Keratinocyte (primary cell): ENCODE measurements around the gene HEXD. TPM values are rescaled to one million over a fixed set of nuclear protein-coding genes. Genes with fewer than 3 reads are reported as not detected.

Experiments used
- DNase-seq: peaks from one replicate; pipeline ENCODE4 v3.0.0-alpha.2; 2011; ENCODE audit warnings: low read depth, missing footprints, low spot score
- FAIRE-seq: peaks from 2 replicates; lab custom pipeline; 2011; peaks lifted over from hg19 to GRCh38; lab: Jason Lieb, UNC
- H2AFZ ChIP-seq: 2 replicates; pipeline ENCODE4 v1.6.0; 2012; ENCODE audit warnings: low read length, control low read depth, inconsistent platforms; ENCODE audit not compliant: control insufficient read depth
- H3K27ac ChIP-seq: 2 replicates; pipeline ENCODE4 v1.5.1; 2011; ENCODE audit warnings: low read length; ENCODE audit not compliant: control insufficient read depth, insufficient read depth
- H3K27me3 ChIP-seq: 3 replicates; pipeline ENCODE4 v1.6.0; 2011; ENCODE audit warnings: low read length; ENCODE audit not compliant: control insufficient read depth, insufficient read depth; ENCODE audit errors: extremely low read depth
- H3K36me3 ChIP-seq, 2 experiments: 2 replicates in 1 of 2; 3 replicates in 1 of 2; pipeline ENCODE4 v1.5.1; 2011; ENCODE audit warnings: low read length in 2 of 2, mild to moderate bottlenecking in 1 of 2; ENCODE audit not compliant: control insufficient read depth in 2 of 2, insufficient read depth in 2 of 2; ENCODE audit errors: extremely low read depth in 1 of 2
- H3K4me1 ChIP-seq: 3 replicates; pipeline ENCODE4 v1.5.1; 2011; ENCODE audit warnings: low read length; ENCODE audit not compliant: control insufficient read depth, insufficient read depth; ENCODE audit errors: extremely low read depth
- H3K4me2 ChIP-seq: 3 replicates; pipeline ENCODE4 v1.6.0; 2011; ENCODE audit warnings: low read depth, low read length; ENCODE audit not compliant: control insufficient read depth, insufficient read depth; ENCODE audit errors: extremely low read depth
- H3K4me3 ChIP-seq, 3 experiments: fragments of 200-600 bp in 1 of 3; sonication (generic) in 1 of 3; 2 replicates in 2 of 3; 3 replicates in 1 of 3; pipeline ENCODE4 v1.5.1; 2011 to 2016; ENCODE audit warnings: low read length in 3 of 3, mild to moderate bottlenecking in 3 of 3, control low read depth in 2 of 3, inconsistent platforms in 1 of 3, low read depth in 1 of 3, mixed read lengths in 1 of 3, mixed run types in 1 of 3, moderate library complexity in 1 of 3; ENCODE audit not compliant: control insufficient read depth in 2 of 3, insufficient read depth in 2 of 3; ENCODE audit errors: extremely low read depth in 1 of 3
- H3K79me2 ChIP-seq: 2 replicates; pipeline ENCODE4 v1.6.0; 2012; ENCODE audit warnings: low read length; ENCODE audit not compliant: control insufficient read depth, insufficient read depth
- H3K9ac ChIP-seq: 3 replicates; pipeline ENCODE4 v1.6.0; 2011; ENCODE audit warnings: low read length; ENCODE audit not compliant: control insufficient read depth, insufficient read depth; ENCODE audit errors: extremely low read depth
- H3K9me1 ChIP-seq: 3 replicates; pipeline ENCODE4 v1.6.0; 2011; ENCODE audit warnings: low read length; ENCODE audit not compliant: control insufficient read depth, insufficient read depth; ENCODE audit errors: extremely low read depth
- H3K9me3 ChIP-seq: 2 replicates; pipeline ENCODE4 v1.5.1; 2012; ENCODE audit warnings: low read depth, low read length; ENCODE audit not compliant: control insufficient read depth
- H4K20me1 ChIP-seq: 3 replicates; pipeline ENCODE4 v1.6.0; 2011; ENCODE audit warnings: low read length; ENCODE audit not compliant: control insufficient read depth, insufficient read depth; ENCODE audit errors: extremely low read depth
- CTCF ChIP-seq, 3 experiments: IDR thresholded peaks in 1 of 3; conservative IDR thresholded peaks in 1 of 3; optimal IDR thresholded peaks in 1 of 3; 2 replicates in 2 of 3; 3 replicates in 1 of 3; pipeline versions ENCODE3 to v1.5.1; 2011; ENCODE audit warnings: low read length in 3 of 3, mild to moderate bottlenecking in 3 of 3, moderate library complexity in 2 of 3, control low read depth in 1 of 3, inconsistent platforms in 1 of 3; ENCODE audit not compliant: insufficient read depth in 2 of 3; ENCODE audit errors: extremely low read depth in 1 of 3
- EZH2 ChIP-seq: IDR thresholded peaks from one replicate; pipeline ENCODE4 v1.6.1; 2012; ENCODE audit warnings: inconsistent platforms, mild to moderate bottlenecking, low read length, moderate library complexity
- dilution Hi-C: fragments of 300-500 bp; cut with MboI; formaldehyde crosslinking; loops from one replicate; pipeline ENCODE4 v1.7.0; 2020; ENCODE audit warnings: low sequenced_read_pairs; ENCODE audit not compliant: extremely low pct_ligation_motif_present
- polyA plus RNA-seq, 5 experiments: library from polyadenylated mRNA; depleted of rRNA in 3 of 5; stranded (reverse) in 3 of 5; stranded (forward) in 1 of 5; unstranded in 1 of 5; fragments of >200 nt; gene quantifications; 1 replicate in 1 of 5; 2 replicates in 3 of 5; 3 replicates in 1 of 5; pipeline versions ENCODE4 v1.2.1 to v1.2.3, GENCODE V29; 2011 to 2012; ENCODE audit warnings: missing spikeins in 2 of 5, low read depth in 1 of 5, low replicate concordance in 1 of 5

Gene HEXD
- polyA plus RNA-seq, 1 donor (not counting 4 experiments of a cell fraction or from before 2014, with no cell fraction given), result 5.6 TPM

- H3K9me1 ChIP-seq, result no peaks in the 10 kb centered on the region
- H3K36me3 ChIP-seq, result peaks cover 2 to 8% of the 10 kb centered on the region in 2 experiments
- H3K4me3 ChIP-seq, result no peak overlapping the region
- no peak overlapping the region for H3K4me2 ChIP-seq
- no peaks in the 10 kb centered on the region for H3K4me1 ChIP-seq
- no peak overlapping the region for H3K9ac ChIP-seq
- FAIRE-seq, result no peak
- H2AFZ ChIP-seq, result no peak overlapping the region
- no peak for DNase-seq
- TF ChIP-seq CTCF (optimal IDR thresholded peaks at IDR 0.05 in 1 of 3, IDR thresholded peaks at IDR 0.05 in 1 of 3, conservative IDR thresholded peaks at IDR 0.05 in 1 of 3; ENCODE audit: extremely low read depth in 1 of 3, insufficient read depth in 2 of 3, low read length in 3 of 3) (no peak), EZH2 (no peak)
- no peaks in the 10 kb centered on the region for H3K79me2 ChIP-seq
- H3K27me3 ChIP-seq, result no peaks in the 10 kb centered on the region
- H3K27ac ChIP-seq, result no peak overlapping the region
- dilution Hi-C loops, result no loop called here
- no peaks in the 10 kb centered on the region for H3K9me3 ChIP-seq
- no peaks in the 10 kb centered on the region for H4K20me1 ChIP-seq
These were observed 18.5 kb upstream of the HEXD start for GRCh38 chr17:82399601-82400101.

GRCh38 chr17:82400206-82400605 lies 17.9 kb upstream of the HEXD start:
- H3K36me3 ChIP-seq, result peaks cover 2 to 8% of the 10 kb centered on the region in 2 experiments
- no peak for FAIRE-seq

More at GRCh38 chr17:82400206-82400605, 17.9 kb upstream of the HEXD start:
- no peaks in the 10 kb centered on the region for H3K9me3 ChIP-seq
- dilution Hi-C loops, result no loop called here
- TF ChIP-seq EZH2 (no peak), CTCF (optimal IDR thresholded peaks at IDR 0.05 in 1 of 3, IDR thresholded peaks at IDR 0.05 in 1 of 3, conservative IDR thresholded peaks at IDR 0.05 in 1 of 3; ENCODE audit: extremely low read depth in 1 of 3, insufficient read depth in 2 of 3, low read length in 3 of 3) (no peak)
- H3K4me1 ChIP-seq, result no peaks in the 10 kb centered on the region
- no peak for DNase-seq
- no peak overlapping the region for H3K27ac ChIP-seq
- no peaks in the 10 kb centered on the region for H3K9me1 ChIP-seq
- no peak overlapping the region for H3K9ac ChIP-seq
- no peak overlapping the region for H3K4me2 ChIP-seq
- H3K79me2 ChIP-seq, result no peaks in the 10 kb centered on the region
- H2AFZ ChIP-seq, result no peak overlapping the region
- H3K4me3 ChIP-seq, result no peak overlapping the region
- H4K20me1 ChIP-seq, result no peaks in the 10 kb centered on the region
- no peaks in the 10 kb centered on the region for H3K27me3 ChIP-seq
